ENCODE measurements around the gene UNC13D. TPM values are rescaled to one million over a fixed set of nuclear protein-coding genes. Genes with fewer than 3 reads are reported as not detected.
"Not testable (repeated sequence)": the region's sequence is repeated elsewhere in the genome, so short reads cannot be mapped to it uniquely, and the experiment has no call there.

UNC13D gene
- polyA plus RNA-seq, 3 donors = 28.4 to 111 (median 53.3) TPM

DNA sequence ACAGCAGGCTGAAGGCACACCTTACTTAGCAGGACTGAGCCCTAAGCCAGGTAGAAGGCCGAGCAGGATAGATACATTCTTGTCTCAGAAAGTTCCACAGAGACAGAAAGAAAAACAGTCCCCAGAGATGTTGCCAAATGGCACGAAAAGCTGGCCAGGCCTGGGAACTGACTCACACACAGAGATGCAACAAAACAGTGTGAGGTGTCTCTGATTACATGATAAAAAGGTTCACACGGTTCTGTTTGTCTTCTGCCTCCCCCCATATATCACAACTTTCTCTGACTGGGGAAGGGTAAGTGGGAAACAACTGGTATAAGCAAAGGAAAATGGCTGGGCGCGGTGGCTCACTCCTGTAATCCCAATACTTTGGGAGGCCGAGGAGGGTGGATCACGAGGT is 9.2 kb upstream of the UNC13D start:
- peak overlapping the region in 5 of 7 donors; percentile 30 to 76 (median 58) for H3K27ac Mint-ChIP-seq
- peaks cover 30% of the 10 kb centered on the region for H3K4me1 Mint-ChIP-seq
- peak overlapping the region in 1 of 3 experiments; percentile 11 for H3K4me3 ChIP-seq (replicated peaks in 1 of 3; ENCODE audit: low read depth in 2 of 3, low read length in 3 of 3)
- peak overlapping the region in 1 of 2 donors; percentile 11 for H3K4me3 Mint-ChIP-seq
- peaks cover 30 to 35% of the 10 kb centered on the region in 2 donors for H3K36me3 ChIP-seq (replicated peaks in 1 of 2; ENCODE audit: control insufficient read depth in 1 of 2, insufficient read depth in 2 of 2, low read length in 2 of 2)
- H3K9me3 ChIP-seq (replicated peaks in 1 of 2; ENCODE audit: control insufficient read depth in 1 of 2, insufficient read depth in 1 of 2, low read length in 2 of 2) = no peaks in the 10 kb centered on the region
- H3K9ac ChIP-seq (ENCODE audit: insufficient read depth, low read length, poor library complexity, severe bottlenecking) = no peak overlapping the region
- H3K4me1 ChIP-seq (ENCODE audit: control insufficient read depth in 1 of 2, insufficient read depth in 2 of 2, low read length in 2 of 2) = peaks cover 35 to 48% of the 10 kb centered on the region in 2 donors
- H3K27me3 Mint-ChIP-seq (ENCODE audit: low read depth in 3 of 3) = peaks cover 0 to 3% (median 0%) of the 10 kb centered on the region in 3 donors
- H3K36me3 Mint-ChIP-seq = peaks cover 32 to 41% of the 10 kb centered on the region in 2 donors
- 97% methylated on average over 3 of the region's 7 CpGs for WGBS (ENCODE audit: insufficient coverage)
- peak overlapping the region; percentile 86 for H3K4me2 ChIP-seq (replicated peaks; ENCODE audit: extremely low read depth, low read length, poor library complexity, severe bottlenecking)
- intact Hi-C loops (cut with micrococcal nuclease) = no loop called here
- H2AFZ ChIP-seq (ENCODE audit: insufficient read depth, low read depth, low read length, poor library complexity, severe bottlenecking) = no peak overlapping the region
- no peaks in the 10 kb centered on the region for H3K27me3 ChIP-seq (ENCODE audit: control insufficient read depth in 2 of 2, insufficient read depth in 2 of 2, low read length in 2 of 2)
- H4K20me1 ChIP-seq (ENCODE audit: insufficient read depth, low read length) = peaks cover 28% of the 10 kb centered on the region
- H3K9me3 Mint-ChIP-seq = peaks cover 0 to 2% (median 0%) of the 10 kb centered on the region in 7 donors
- peaks cover 51% of the 10 kb centered on the region for H3K79me2 ChIP-seq (ENCODE audit: insufficient read depth, low read length)
- H3K27ac ChIP-seq (ENCODE audit: low read depth in 1 of 2, low read length in 2 of 2) = peak overlapping the region in 1 of 2 donors; percentile 0
- TF ChIP-seq, protein P1, sequence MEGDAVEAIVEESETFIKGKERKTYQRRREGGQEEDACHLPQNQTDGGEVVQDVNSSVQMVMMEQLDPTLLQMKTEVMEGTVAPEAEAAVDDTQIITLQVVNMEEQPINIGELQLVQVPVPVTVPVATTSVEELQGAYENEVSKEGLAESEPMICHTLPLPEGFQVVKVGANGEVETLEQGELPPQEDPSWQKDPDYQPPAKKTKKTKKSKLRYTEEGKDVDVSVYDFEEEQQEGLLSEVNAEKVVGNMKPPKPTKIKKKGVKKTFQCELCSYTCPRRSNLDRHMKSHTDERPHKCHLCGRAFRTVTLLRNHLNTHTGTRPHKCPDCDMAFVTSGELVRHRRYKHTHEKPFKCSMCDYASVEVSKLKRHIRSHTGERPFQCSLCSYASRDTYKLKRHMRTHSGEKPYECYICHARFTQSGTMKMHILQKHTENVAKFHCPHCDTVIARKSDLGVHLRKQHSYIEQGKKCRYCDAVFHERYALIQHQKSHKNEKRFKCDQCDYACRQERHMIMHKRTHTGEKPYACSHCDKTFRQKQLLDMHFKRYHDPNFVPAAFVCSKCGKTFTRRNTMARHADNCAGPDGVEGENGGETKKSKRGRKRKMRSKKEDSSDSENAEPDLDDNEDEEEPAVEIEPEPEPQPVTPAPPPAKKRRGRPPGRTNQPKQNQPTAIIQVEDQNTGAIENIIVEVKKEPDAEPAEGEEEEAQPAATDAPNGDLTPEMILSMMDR (IDR thresholded peaks at IDR 0.05) = no peak
- peak in 1 of 3 donors; percentile 38 for DNase-seq

DNA sequence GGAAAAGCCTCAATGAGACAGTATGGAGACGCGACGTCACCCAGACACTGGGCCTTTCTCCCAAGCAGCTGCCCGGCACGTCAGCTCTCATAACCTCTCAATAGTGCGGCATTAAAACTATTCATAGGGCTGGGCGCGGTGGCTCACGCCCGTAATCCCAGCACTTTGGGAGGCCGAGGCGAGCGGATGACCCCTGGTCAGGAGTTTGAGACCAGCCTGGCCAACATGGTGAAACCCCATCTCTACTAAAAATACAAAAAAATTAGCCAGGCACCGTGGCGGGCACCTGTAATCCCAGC is 7.4 kb upstream of the UNC13D start:
- H3K4me3 ChIP-seq (replicated peaks in 1 of 3; ENCODE audit: low read depth in 2 of 3, low read length in 3 of 3); H3K9me3 Mint-ChIP-seq; intact Hi-C loops (cut with micrococcal nuclease); H3K4me2 ChIP-seq (replicated peaks; ENCODE audit: extremely low read depth, low read length, poor library complexity, severe bottlenecking); H3K27ac ChIP-seq (ENCODE audit: low read depth in 1 of 2, low read length in 2 of 2); H3K9ac ChIP-seq (ENCODE audit: insufficient read depth, low read length, poor library complexity, severe bottlenecking); H3K27me3 ChIP-seq (ENCODE audit: control insufficient read depth in 2 of 2, insufficient read depth in 2 of 2, low read length in 2 of 2); H3K4me3 Mint-ChIP-seq; H3K9me3 ChIP-seq (replicated peaks in 1 of 2; ENCODE audit: control insufficient read depth in 1 of 2, insufficient read depth in 1 of 2, low read length in 2 of 2); H3K27me3 Mint-ChIP-seq (ENCODE audit: low read depth in 3 of 3); DNase-seq; H2AFZ ChIP-seq (ENCODE audit: insufficient read depth, low read depth, low read length, poor library complexity, severe bottlenecking): not testable (repeated sequence)
- H3K4me1 ChIP-seq (ENCODE audit: control insufficient read depth in 1 of 2, insufficient read depth in 2 of 2, low read length in 2 of 2) = peaks cover 20 to 38% of the 10 kb centered on the region in 2 donors
- peaks cover 21% of the 10 kb centered on the region for H3K4me1 Mint-ChIP-seq
- H3K79me2 ChIP-seq (ENCODE audit: insufficient read depth, low read length) = peaks cover 50% of the 10 kb centered on the region
- H3K27ac Mint-ChIP-seq = peak overlapping the region in 1 of 7 donors; percentile 1
- H3K36me3 ChIP-seq (replicated peaks in 1 of 2; ENCODE audit: control insufficient read depth in 1 of 2, insufficient read depth in 2 of 2, low read length in 2 of 2) = peaks cover 48 to 53% of the 10 kb centered on the region in 2 donors
- WGBS (ENCODE audit: insufficient coverage) = no CpG with 5 or more reads among the region's 15 CpGs
- peaks cover 50 to 59% of the 10 kb centered on the region in 2 donors for H3K36me3 Mint-ChIP-seq
- peaks cover 46% of the 10 kb centered on the region for H4K20me1 ChIP-seq (ENCODE audit: insufficient read depth, low read length)
